Measurements from ENCODE around the gene GABBR2. TPM values are rescaled to one million over a fixed set of nuclear protein-coding genes. Genes with fewer than 3 reads are reported as not detected.
A peak's percentile ranks its signal among the peaks of the same experiment; 100 is the strongest.

The GABBR2 gene
- total and polyA plus RNA-seq, 9 of the 15 experiments (the other 6 are each of a cell fraction or from before 2014, with no cell fraction given) = 0.15 to 1.9 (median 0.32) TPM

DNA sequence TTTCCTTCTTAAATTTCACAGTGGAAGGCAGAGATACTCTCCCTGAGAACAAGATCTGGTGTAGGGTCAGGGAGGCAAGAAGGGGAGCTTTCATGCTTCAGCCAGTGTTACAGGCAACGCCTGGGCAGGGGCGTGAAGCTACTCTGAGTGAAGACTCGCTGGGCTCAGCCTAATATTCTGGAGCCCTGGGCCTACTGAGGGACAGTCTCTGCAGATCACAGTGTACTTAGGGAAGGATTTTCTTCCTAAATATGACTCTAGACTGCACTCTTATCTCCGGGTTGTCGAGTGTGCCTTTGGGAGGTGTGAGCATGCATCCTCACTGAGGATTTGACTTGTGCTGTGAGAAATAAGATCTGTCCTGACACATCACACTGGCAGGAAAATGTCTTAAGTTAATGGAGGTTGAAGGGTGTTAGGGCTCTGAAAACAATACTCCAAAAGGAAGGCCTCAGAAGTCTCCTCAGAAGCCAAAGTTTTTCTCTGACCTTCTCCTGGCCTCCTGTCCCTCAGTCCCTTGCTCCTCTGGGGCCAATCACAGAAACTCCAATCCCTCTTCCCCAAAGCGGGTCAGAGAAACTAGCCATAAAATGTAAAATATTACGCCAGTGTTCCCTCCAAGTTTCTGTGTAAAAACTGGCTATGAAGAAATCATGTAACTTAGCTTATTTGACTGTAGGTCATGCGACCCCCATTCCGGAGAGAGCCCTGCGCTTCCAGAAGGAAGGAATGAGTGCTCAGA is 296.5 kb downstream of the GABBR2 start (continued):
- TF ChIP-seq RBM25 (IDR thresholded peaks at IDR 0.05; ENCODE audit: low read depth, low read length, severe bottlenecking) = no peak

DNA sequence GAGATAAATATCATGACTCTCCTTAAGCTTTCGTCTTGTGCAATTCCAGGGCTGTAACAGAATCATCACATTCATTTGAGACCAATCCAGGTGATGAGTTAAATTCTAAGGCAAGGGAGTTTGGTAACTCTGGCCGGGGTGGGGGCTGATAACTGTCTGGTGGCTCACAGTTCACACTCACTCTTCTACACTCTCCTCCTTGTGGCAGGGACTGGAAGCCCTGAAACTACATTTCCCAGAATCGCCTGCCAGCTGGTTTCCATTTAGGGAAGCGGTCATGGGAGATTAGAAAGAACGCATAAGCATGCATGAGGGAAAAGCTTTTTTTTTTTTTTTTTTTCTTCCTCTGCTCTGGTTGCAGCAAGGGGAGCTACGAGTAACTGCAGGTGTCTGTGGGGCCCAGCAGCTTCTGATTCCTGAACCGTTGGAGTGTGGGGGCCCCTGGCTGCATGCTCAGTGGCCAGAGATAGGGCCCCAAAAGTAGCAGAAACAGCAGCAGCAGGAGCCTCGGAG is 298.5 kb downstream of the GABBR2 start:
- H3K4me1 ChIP-seq (replicated peaks in 1 of 2; ENCODE audit: control insufficient read depth in 2 of 2, insufficient read depth in 2 of 2, low read length in 2 of 2) = peaks cover 4 to 17% of the 10 kb centered on the region in 2 experiments; a peak in 4 of 5 replicates
- H3K4me2 ChIP-seq (ENCODE audit: insufficient read depth, low read length) = peak overlapping the region; percentile 65
- ChIA-PET CTCF (ENCODE audit: low intra/inter-chr PET ratio) (interaction anchor here (0.7 to 1.6 kb wide), 2 partner anchors 95 to 371 kb away, joined by 4 read pairs; no protein-coding TSS in a partner anchor), POLR2A (interaction anchor here (0.6 to 2.2 kb wide), 3 partner anchors 9 to 96 kb away, joined by 3 to 5 read pairs (median 3); no protein-coding TSS in a partner anchor)
- H3K9ac ChIP-seq (ENCODE audit: insufficient read depth in 1 of 2, low read depth in 2 of 2, low read length in 2 of 2) = peak overlapping the region; percentile 36 to 75; a peak in 2 of 4 replicates
- in situ Hi-C loops (cut with MboI) = no loop called here
- ATAC-seq (peak; percentile 98), DNase-seq (ENCODE audit: extremely low read depth in 1 of 4, low spot score in 3 of 4) (peak; percentile 68 to 88 (median 80)), FAIRE-seq (peak; percentile 99)
- 4% methylated on average over 8 of the region's 8 CpGs for WGBS (ENCODE audit: insufficient coverage, low coverage, missing lambda C conversion rate)
- H2AFZ ChIP-seq (ENCODE audit: low read depth, low read length) = peak overlapping the region; percentile 96
- 0 out of 2 replicates have a peak overlapping the region, but pooled peaks have one; percentile 8 for H3K4me3 ChIP-seq
- intact Hi-C loops (cut with micrococcal nuclease) = loop anchor here (10.0 kb wide), 1 partner anchor 95 kb away; no protein-coding TSS in a partner anchor
- no peaks in the 10 kb centered on the region for H4K20me1 ChIP-seq (replicated peaks; ENCODE audit: control insufficient read depth, insufficient read depth, low read length)
- H3K79me2 ChIP-seq (ENCODE audit: control insufficient read depth, insufficient read depth, low read length) = no peaks in the 10 kb centered on the region
- peak overlapping the region; percentile 42; the same call in 2 of the 3 replicates for H3K27ac ChIP-seq (ENCODE audit: extremely low read depth, low read depth, low read length)
- no peaks in the 10 kb centered on the region for H3K27me3 ChIP-seq (ENCODE audit: control insufficient read depth in 2 of 2, insufficient read depth in 2 of 2, low read length in 2 of 2)
- no peaks in the 10 kb centered on the region; the same call in 2 of the 3 replicates for H3K36me3 ChIP-seq (ENCODE audit: control insufficient read depth, insufficient read depth, low read length)
- H3K9me3 ChIP-seq (replicated peaks; ENCODE audit: control insufficient read depth, insufficient read depth, low read depth, low read length) = no peaks in the 10 kb centered on the region
- H3K9me1 ChIP-seq (ENCODE audit: control insufficient read depth, insufficient read depth, low read length) = no peaks in the 10 kb centered on the region
- no TSS peak for BruUV-seq (replicated peaks)
- TF ChIP-seq CBFB (CRISPR knock-in tag; IDR thresholded peaks at IDR 0.05) = peak; percentile 22; the same call in 1 of the 2 replicates
- TF ChIP-seq PHF21A (IDR thresholded peaks at IDR 0.05; ENCODE audit: borderline replicate concordance, low read depth) = no peak
- TF ChIP-seq BHLHE40 (IDR thresholded peaks at IDR 0.05; ENCODE audit: low read length) = 0 out of 2 replicates have a peak, but pooled peaks have one; percentile 37
- peak; percentile 30; the same call in 1 of the 2 replicates for TF ChIP-seq EHMT2 (IDR thresholded peaks at IDR 0.05)
- TF ChIP-seq HDAC1 (IDR thresholded peaks at IDR 0.05) = no peak; a peak in 1 of 4 replicates
- TF ChIP-seq ZNF766 (CRISPR knock-in tag; conservative IDR thresholded peaks at IDR 0.05) = peak; percentile 62; the same call in 1 of the 2 replicates
- peak in 1 of 2 experiments; percentile 36; a peak in 1 of 4 replicates for TF ChIP-seq MAZ (CRISPR knock-in tag; conservative IDR thresholded peaks at IDR 0.05 in 1 of 2, IDR thresholded peaks at IDR 0.05 in 1 of 2)
- TF ChIP-seq MYNN (IDR thresholded peaks at IDR 0.05) = no peak
- no peak for TF ChIP-seq MYNN (CRISPR knock-in tag; IDR thresholded peaks at IDR 0.05)
- no peak for TF ChIP-seq ZNF274 (IDR thresholded peaks at IDR 0.05; ENCODE audit: borderline replicate concordance, low read depth, low read length)
- TF ChIP-seq, protein P1, sequence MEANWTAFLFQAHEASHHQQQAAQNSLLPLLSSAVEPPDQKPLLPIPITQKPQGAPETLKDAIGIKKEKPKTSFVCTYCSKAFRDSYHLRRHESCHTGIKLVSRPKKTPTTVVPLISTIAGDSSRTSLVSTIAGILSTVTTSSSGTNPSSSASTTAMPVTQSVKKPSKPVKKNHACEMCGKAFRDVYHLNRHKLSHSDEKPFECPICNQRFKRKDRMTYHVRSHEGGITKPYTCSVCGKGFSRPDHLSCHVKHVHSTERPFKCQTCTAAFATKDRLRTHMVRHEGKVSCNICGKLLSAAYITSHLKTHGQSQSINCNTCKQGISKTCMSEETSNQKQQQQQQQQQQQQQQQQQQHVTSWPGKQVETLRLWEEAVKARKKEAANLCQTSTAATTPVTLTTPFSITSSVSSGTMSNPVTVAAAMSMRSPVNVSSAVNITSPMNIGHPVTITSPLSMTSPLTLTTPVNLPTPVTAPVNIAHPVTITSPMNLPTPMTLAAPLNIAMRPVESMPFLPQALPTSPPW (CRISPR knock-in tag; IDR thresholded peaks at IDR 0.05) = peak; percentile 43; the same call in 1 of the 2 replicates
- no peak for TF ChIP-seq ZFPM2 (CRISPR knock-in tag; IDR thresholded peaks at IDR 0.05)
- no peak for TF ChIP-seq ZNF232 (CRISPR knock-in tag; IDR thresholded peaks at IDR 0.05)
- peak; percentile 3; the same call in 1 of the 2 replicates for TF ChIP-seq FOXM1 (IDR thresholded peaks at IDR 0.05; ENCODE audit: low read depth)
- no peak for TF ChIP-seq FOXM1 (CRISPR knock-in tag; IDR thresholded peaks at IDR 0.05; ENCODE audit: low read depth)

Measured in K562 (cell line).